ENCODE data around the gene DAB1. TPM values are rescaled to one million over a fixed set of nuclear protein-coding genes. Genes with fewer than 3 reads are reported as not detected.

DAB1 gene
- polyA plus RNA-seq, 1 experiment, result 0.05 TPM

DNA sequence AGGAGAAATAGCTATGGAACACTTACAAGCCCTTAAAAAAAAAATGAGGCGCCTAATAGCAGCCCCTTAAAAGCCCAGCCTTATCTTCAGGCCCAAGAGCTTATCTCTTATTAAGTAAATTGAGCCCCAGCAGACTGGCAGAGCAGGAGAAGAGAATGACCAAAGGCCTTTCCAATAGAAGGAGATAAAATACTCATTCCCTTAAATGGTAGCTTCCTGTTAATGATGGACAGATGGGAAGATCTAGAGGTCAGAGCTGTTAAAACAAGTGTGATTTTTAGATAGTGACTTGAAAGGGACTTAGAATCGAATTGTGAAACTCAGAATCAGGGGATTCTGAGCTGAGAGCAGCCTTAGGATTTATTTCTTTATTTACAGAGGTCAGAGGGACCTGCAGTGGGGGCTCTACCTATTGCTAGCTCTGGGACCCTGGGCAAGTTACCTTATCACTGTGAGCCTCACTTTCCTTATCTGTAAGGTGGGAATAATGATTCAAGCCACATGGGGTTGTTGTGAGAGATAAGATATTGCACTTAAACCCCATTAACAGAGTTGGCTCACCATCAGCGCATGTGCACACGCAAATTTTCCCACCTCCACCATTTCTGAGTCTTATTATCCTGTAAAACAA is 356.8 kb downstream of the DAB1 start:
- DNase-seq (ENCODE audit: low read depth, low spot score), result no peak
- ChIA-PET CTCF (no interaction called here), POLR2A (no interaction called here)
- Histone ChIP-seq H3K27ac (ENCODE audit: low read depth, low read length) (no peak overlapping the region), H3K27me3 (ENCODE audit: control insufficient read depth, insufficient read depth, low read length) (no peaks in the 10 kb centered on the region), H3K4me3 (ENCODE audit: low read depth, low read length) (no peak overlapping the region), H3K9me3 (ENCODE audit: control insufficient read depth, insufficient read depth, low read length) (no peaks in the 10 kb centered on the region)
- TF ChIP-seq, protein P1, sequence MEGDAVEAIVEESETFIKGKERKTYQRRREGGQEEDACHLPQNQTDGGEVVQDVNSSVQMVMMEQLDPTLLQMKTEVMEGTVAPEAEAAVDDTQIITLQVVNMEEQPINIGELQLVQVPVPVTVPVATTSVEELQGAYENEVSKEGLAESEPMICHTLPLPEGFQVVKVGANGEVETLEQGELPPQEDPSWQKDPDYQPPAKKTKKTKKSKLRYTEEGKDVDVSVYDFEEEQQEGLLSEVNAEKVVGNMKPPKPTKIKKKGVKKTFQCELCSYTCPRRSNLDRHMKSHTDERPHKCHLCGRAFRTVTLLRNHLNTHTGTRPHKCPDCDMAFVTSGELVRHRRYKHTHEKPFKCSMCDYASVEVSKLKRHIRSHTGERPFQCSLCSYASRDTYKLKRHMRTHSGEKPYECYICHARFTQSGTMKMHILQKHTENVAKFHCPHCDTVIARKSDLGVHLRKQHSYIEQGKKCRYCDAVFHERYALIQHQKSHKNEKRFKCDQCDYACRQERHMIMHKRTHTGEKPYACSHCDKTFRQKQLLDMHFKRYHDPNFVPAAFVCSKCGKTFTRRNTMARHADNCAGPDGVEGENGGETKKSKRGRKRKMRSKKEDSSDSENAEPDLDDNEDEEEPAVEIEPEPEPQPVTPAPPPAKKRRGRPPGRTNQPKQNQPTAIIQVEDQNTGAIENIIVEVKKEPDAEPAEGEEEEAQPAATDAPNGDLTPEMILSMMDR (IDR thresholded peaks at IDR 0.05; ENCODE audit: low read depth, low read length), result no peak

DNA sequence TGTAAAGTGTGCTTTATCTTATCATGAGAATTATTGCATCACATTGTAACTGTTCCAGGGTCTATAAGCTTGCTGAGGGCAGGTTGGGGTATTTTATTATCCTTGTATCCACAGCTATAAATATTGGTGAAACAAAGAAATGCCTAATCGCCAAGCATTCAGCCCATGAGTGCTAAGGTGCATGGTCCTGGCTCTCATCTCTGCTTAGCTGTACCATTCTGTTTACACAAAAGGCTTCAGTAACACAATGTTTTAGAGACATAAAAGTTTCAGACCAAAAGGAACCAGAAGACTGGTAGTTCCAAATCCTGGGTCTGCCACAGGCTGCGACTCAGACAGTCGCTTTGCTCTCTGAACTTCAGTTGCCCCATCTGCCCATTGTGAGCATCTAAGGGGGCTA is 358.4 kb downstream of the DAB1 start:
- Histone ChIP-seq H3K27me3 (ENCODE audit: control insufficient read depth, insufficient read depth, low read length) (no peaks in the 10 kb centered on the region), H3K4me3 (ENCODE audit: low read depth, low read length) (no peak overlapping the region), H3K9me3 (ENCODE audit: control insufficient read depth, insufficient read depth, low read length) (no peaks in the 10 kb centered on the region), H3K27ac (ENCODE audit: low read depth, low read length) (no peak overlapping the region)
- TF ChIP-seq, protein P1 (IDR thresholded peaks at IDR 0.05; ENCODE audit: low read depth, low read length), result no peak
- no peak for DNase-seq (ENCODE audit: low read depth, low spot score)
- CTCF ChIA-PET, result no interaction called here
- POLR2A ChIA-PET, result no interaction called here

DNA sequence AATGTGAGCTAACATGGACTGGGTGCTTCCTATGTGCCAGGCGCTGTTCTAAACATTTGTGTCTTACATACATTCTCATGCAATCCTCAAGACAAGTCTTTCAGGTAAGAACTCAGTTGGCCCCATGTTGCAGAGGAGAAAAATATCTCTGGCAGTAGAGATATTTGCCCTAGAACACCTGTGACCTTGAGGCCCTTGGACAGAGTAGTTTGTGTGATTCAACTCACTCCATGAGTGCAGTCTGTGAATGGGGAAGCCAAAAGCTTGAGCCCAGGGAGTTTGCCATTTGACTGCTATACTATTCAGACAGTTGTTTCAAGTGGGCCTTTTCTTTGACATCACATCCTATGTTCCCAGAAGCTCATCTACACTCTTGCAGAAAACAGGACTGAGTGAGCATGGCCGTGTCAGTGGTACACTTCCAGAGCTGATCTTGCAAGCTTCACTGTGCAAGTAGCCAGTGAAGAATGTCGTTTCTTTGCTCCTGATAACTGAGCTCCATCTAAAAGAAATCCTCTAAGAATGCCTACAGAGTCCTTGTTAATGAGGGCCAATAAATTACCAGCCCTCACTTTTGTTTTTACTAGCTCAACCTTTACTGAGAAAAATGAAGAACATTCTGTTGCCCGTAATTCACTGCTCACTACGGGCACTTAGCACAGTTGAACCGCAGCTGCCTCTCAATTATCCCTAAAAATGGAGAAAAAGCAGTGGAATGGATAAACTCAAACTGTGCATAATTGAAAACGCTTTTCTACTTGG is 359.3 kb downstream of the DAB1 start:
- no peak for DNase-seq (ENCODE audit: low read depth, low spot score)
- TF ChIP-seq, protein P1 (IDR thresholded peaks at IDR 0.05; ENCODE audit: low read depth, low read length), result no peak
- Histone ChIP-seq H3K27ac (ENCODE audit: low read depth, low read length) (no peak overlapping the region), H3K27me3 (ENCODE audit: control insufficient read depth, insufficient read depth, low read length) (no peaks in the 10 kb centered on the region), H3K9me3 (ENCODE audit: control insufficient read depth, insufficient read depth, low read length) (no peaks in the 10 kb centered on the region), H3K4me3 (ENCODE audit: low read depth, low read length) (no peak overlapping the region)
- ChIA-PET CTCF (no interaction called here), POLR2A (no interaction called here)

DNA sequence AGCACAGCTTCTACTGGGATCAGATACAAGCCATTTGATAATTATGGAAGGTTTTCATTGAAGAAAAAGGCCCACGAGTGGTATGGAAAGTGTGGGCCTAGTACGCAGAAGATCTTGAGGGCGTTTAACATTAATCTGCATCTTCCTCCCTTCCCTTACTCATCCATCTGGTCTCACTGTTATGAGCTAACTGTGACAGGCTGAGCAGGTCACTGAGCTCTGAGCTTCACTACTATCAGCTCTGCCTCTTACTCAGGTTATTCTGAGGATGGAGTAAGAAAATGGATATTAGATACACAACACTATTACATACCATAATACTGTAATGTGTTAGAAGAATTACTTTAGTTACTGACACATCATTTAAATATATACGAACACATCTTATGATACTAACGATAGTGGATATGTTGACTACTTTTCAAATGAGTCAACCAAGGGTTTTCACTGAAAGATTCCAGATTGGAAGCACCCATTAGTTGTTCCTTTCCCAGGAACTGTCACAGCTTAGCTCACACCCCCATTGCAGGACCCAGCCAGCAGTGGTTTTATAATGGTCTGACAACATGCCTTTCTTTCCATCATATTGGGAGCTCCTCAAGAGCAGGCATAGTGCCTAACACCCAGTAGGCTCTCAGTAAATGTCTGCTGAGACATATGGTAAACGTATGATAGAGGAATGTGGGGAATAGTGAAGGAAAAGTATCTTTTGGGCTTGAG is 360.3 kb downstream of the DAB1 start:
- no peak overlapping the region for H3K4me3 ChIP-seq (ENCODE audit: low read depth, low read length)
- no peaks in the 10 kb centered on the region for H3K9me3 ChIP-seq (ENCODE audit: control insufficient read depth, insufficient read depth, low read length)
- CTCF ChIA-PET, result no interaction called here
- H3K27ac ChIP-seq (ENCODE audit: low read depth, low read length), result no peak overlapping the region
- TF ChIP-seq, protein P1 (IDR thresholded peaks at IDR 0.05; ENCODE audit: low read depth, low read length), result no peak
- POLR2A ChIA-PET, result no interaction called here
- no peaks in the 10 kb centered on the region for H3K27me3 ChIP-seq (ENCODE audit: control insufficient read depth, insufficient read depth, low read length)
- no peak for DNase-seq (ENCODE audit: low read depth, low spot score)

GRCh38 chr1:57061369-57061768 is 362.5 kb downstream of the DAB1 start:
- Histone ChIP-seq H3K4me3 (ENCODE audit: low read depth, low read length) (no peak overlapping the region), H3K9me3 (ENCODE audit: control insufficient read depth, insufficient read depth, low read length) (no peaks in the 10 kb centered on the region), H3K27me3 (ENCODE audit: control insufficient read depth, insufficient read depth, low read length) (no peaks in the 10 kb centered on the region), H3K27ac (ENCODE audit: low read depth, low read length) (no peak overlapping the region)
- TF ChIP-seq, protein P1 (IDR thresholded peaks at IDR 0.05; ENCODE audit: low read depth, low read length), result no peak
- CTCF ChIA-PET, result interaction anchor here (0.6 kb wide), 1 partner anchor 526 kb away, joined by 6 read pairs; no protein-coding TSS in a partner anchor
- no peak for DNase-seq (ENCODE audit: low read depth, low spot score)
- POLR2A ChIA-PET, result no interaction called here
